ENCODE measurements around the gene NUP133. TPM values are rescaled to one million over a fixed set of nuclear protein-coding genes. Genes with fewer than 3 reads are reported as not detected.

The NUP133 gene
- 10 to 100 TPM in 5 of 6 donors, 1 to 10 TPM in 1; 6.2 to 71.2 (median 28.3) TPM for total RNA-seq

- Histone ChIP-seq H3K4me3 (peak within 1 kb of the TSS; percentile 73 to 94 (median 81)), H3K4me1 (peaks cover 8 to 24% (median 16%) of the 10 kb centered on the region in 4 donors), H3K9me3 (no peaks in the 10 kb centered on the region), H3K27ac (peak within 1 kb of the TSS; percentile 92 to 94 (median 93)), H3K27me3 (no peaks in the 10 kb centered on the region), H3K36me3 (peaks cover 0 to under 1% (median 0%) of the 10 kb centered on the region in 4 donors)
- peak; percentile 98 to 100 for DNase-seq
- WGBS, 2 donors, result 0 to 2% methylated on average over 49 to 59 of the region's 65 CpGs
- peak; percentile 98 to 99 for ATAC-seq (ENCODE audit: low FRiP score in 2 of 2)
- TF ChIP-seq, protein P1, sequence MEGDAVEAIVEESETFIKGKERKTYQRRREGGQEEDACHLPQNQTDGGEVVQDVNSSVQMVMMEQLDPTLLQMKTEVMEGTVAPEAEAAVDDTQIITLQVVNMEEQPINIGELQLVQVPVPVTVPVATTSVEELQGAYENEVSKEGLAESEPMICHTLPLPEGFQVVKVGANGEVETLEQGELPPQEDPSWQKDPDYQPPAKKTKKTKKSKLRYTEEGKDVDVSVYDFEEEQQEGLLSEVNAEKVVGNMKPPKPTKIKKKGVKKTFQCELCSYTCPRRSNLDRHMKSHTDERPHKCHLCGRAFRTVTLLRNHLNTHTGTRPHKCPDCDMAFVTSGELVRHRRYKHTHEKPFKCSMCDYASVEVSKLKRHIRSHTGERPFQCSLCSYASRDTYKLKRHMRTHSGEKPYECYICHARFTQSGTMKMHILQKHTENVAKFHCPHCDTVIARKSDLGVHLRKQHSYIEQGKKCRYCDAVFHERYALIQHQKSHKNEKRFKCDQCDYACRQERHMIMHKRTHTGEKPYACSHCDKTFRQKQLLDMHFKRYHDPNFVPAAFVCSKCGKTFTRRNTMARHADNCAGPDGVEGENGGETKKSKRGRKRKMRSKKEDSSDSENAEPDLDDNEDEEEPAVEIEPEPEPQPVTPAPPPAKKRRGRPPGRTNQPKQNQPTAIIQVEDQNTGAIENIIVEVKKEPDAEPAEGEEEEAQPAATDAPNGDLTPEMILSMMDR (IDR thresholded peaks at IDR 0.05), result peak in 1 of 6 experiments; percentile 8
- TF ChIP-seq POLR2A (IDR thresholded peaks at IDR 0.05) (peak in 3 of 4 donors; percentile 91 to 96 (median 93)), EP300 (IDR thresholded peaks at IDR 0.05) (peak in 1 of 4 donors; percentile 80), POLR2AphosphoS5 (IDR thresholded peaks at IDR 0.05) (peak; percentile 93 to 97)
These were observed at the start of gene NUP133 for GRCh38 chr1:229507951-229508822. Gene NUP133, minus strand, starts transcription at chr1:229508341. Its CDS starts 92 bp downstream, at chr1:229508249.

DNA sequence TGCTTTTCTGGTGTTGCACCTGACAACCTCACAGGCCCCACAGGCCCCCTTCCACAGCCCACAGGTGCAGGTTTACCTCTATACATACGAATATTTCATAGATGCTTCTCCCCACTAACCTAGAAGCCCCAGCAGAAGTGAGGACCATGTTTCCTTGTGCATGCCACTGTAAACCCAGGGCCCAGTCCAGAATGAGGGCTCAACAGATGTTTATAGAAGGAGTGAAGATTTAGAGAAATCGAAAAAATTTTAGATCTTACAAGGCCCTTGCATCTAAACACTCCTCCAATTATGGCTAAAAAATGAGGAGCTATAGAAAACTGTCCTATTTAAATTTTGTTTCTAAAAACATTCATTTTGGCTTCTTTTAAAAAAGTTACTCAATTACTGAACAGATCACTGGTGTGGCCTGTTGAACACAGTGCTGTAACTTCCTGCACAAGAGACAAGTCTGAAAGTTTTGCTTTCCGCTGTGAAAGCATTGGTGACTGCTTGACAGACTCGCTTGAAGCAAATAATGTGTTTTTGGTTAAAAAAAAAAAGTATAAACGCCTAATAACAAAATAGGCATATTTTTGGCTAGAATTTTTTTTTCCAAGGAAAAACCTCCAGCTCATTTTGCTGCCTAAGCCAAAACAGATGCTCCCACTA lies 49.2 kb upstream of the NUP133 start:
- 27 to 29% methylated on average over 5 of the region's 5 CpGs for WGBS, 2 donors
- H3K27ac ChIP-seq, result peak overlapping the region; percentile 84 to 94 (median 85)
- TF ChIP-seq POLR2A (IDR thresholded peaks at IDR 0.05), result no peak
- no peak for TF ChIP-seq EP300 (IDR thresholded peaks at IDR 0.05)
- TF ChIP-seq, protein P1 (IDR thresholded peaks at IDR 0.05), result no peak
- TF ChIP-seq POLR2AphosphoS5 (IDR thresholded peaks at IDR 0.05), result no peak
- ATAC-seq (ENCODE audit: low FRiP score in 2 of 2) (no peak), DNase-seq (no peak)
- H3K9me3 ChIP-seq, result no peaks in the 10 kb centered on the region
- peaks cover 24 to 39% (median 24%) of the 10 kb centered on the region in 4 donors for H3K4me1 ChIP-seq
- H3K27me3 ChIP-seq, result no peaks in the 10 kb centered on the region
- H3K36me3 ChIP-seq, result peaks cover 0 to 4% (median 0%) of the 10 kb centered on the region in 4 donors
- H3K4me3 ChIP-seq, result peak overlapping the region; percentile 91 to 99 (median 98)

DNA sequence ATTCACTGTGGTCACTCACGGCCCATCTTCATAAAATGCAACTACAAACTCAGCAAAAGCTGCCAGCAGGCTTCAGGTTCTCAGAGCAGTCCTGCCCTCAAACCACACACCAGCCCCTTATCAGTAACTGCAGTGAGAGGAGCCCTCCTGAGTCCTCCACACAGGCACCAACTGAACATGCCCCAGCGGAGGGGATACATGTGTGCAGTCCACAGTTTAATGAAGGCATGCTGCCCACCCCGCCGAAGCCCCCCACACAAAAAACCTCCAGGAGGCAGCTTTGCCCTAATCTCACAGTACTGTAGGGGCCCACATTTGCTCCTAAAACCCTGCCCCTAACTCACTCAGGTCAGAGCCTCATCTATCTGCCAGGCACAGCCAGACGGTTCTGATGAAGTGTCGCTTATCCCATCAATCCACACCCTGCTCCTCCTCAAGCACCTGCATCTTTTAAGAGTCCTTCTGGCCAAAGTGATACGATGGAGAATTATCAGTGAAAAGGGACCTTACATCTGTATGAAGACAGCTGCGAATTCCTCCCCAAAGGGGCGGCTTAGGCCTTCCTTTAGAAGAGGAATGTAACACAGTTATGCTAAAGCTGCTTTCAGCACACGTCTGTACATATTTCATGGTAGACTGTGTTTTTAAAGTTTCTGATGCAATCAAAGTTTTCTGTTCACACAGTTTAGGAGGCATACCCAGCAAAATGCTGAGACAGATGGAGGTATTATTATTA lies 46.9 kb upstream of the NUP133 start:
- Histone ChIP-seq H3K4me1 (peaks cover 24 to 39% (median 24%) of the 10 kb centered on the region in 4 donors), H3K36me3 (peaks cover 0 to 4% (median 0%) of the 10 kb centered on the region in 4 donors), H3K9me3 (no peaks in the 10 kb centered on the region), H3K27me3 (no peaks in the 10 kb centered on the region), H3K27ac (no peak overlapping the region), H3K4me3 (no peak overlapping the region)
- DNase-seq, result no peak
- no peak for ATAC-seq (ENCODE audit: low FRiP score in 2 of 2)
- 82 to 90% methylated on average over 10 of the region's 10 CpGs for WGBS, 2 donors
- TF ChIP-seq POLR2AphosphoS5 (IDR thresholded peaks at IDR 0.05) (no peak), POLR2A (IDR thresholded peaks at IDR 0.05) (no peak), EP300 (IDR thresholded peaks at IDR 0.05) (no peak)
- TF ChIP-seq, protein P1 (IDR thresholded peaks at IDR 0.05), result no peak

GRCh38 chr1:229553621-229554130 lies 45.5 kb upstream of the NUP133 start:
- Histone ChIP-seq H3K9me3 (no peaks in the 10 kb centered on the region), H3K4me1 (peaks cover 19 to 33% (median 19%) of the 10 kb centered on the region in 4 donors), H3K27me3 (no peaks in the 10 kb centered on the region), H3K36me3 (peaks cover 0 to 6% (median 1%) of the 10 kb centered on the region in 4 donors), H3K27ac (no peak overlapping the region), H3K4me3 (no peak overlapping the region)
- 87% methylated on average over 7 of the region's 7 CpGs for WGBS, 2 donors
- no peak for TF ChIP-seq POLR2AphosphoS5 (IDR thresholded peaks at IDR 0.05)
- no peak for TF ChIP-seq POLR2A (IDR thresholded peaks at IDR 0.05)
- TF ChIP-seq EP300 (IDR thresholded peaks at IDR 0.05), result no peak
- TF ChIP-seq, protein P1 (IDR thresholded peaks at IDR 0.05), result no peak
- DNase-seq, result no peak
- no peak for ATAC-seq (ENCODE audit: low FRiP score in 2 of 2)
